Body of pancreas (tissue), 4 donors: Measurements from ENCODE around the gene RGS12.

Experiments used
- CTCF ChIP-seq, 7 experiments: fragments of 450-650 bp in 4 of 7; fragments of 200-600 bp in 3 of 7; sonication (generic) in 3 of 7; IDR thresholded peaks; one replicate each; pipeline ENCODE4 v1.5.1; 2016 to 2019; ENCODE audit warnings: antibody characterized with exemption in 7 of 7
- POLR2A ChIP-seq, 3 donors: fragments of 450-650 bp; IDR thresholded peaks; one replicate each; pipeline ENCODE4 v1.6.1; 2016; ENCODE audit warnings: antibody characterized with exemption in 3 of 3, mild to moderate bottlenecking in 2 of 3

GRCh38 chr4:3328814-3329663 lies 36.2 kb downstream of the RGS12 start:
- TF ChIP-seq CTCF (IDR thresholded peaks at IDR 0.05), result no peak
- no peak for TF ChIP-seq POLR2A (IDR thresholded peaks at IDR 0.05)
